ENCODE measurements around the gene INTS11.

- no peak for TF ChIP-seq CTCF (conservative IDR thresholded peaks at IDR 0.05)
- TF ChIP-seq ZFX (IDR thresholded peaks at IDR 0.05), result no peak
These were observed 53.6 kb downstream of the INTS11 start for GRCh38 chr1:1270813-1271212.
